A549 (cell line): ENCODE data around the gene KRTAP19-3. TPM values are rescaled to one million over a fixed set of nuclear protein-coding genes. Genes with fewer than 3 reads are reported as not detected.

ENCODE experiments used
- ATAC-seq, 2 experiments: fragments of 200-7000 bp in 1 of 2; fragments of >200 bp in 1 of 2; cut with Nextera tagmentation in 1 of 2; cut with Tn5 transposase in 1 of 2; 3 replicates each; pipeline versions ENCODE4 v1.8.0 to v1.9.1; 2018 to 2020; ENCODE audit warnings: mild to moderate bottlenecking in 1 of 2, moderate library complexity in 1 of 2
- CTCF ChIA-PET: fragments of 300-600 bp; sonication (Branson Sonifier 250); formaldehyde crosslinking; extraction: SDS; loops from one replicate; lab custom pipeline; 2021; ENCODE audit warnings: antibody characterized with exemption, inconsistent platforms; lab: Yijun Ruan, JAX
- POLR2A ChIA-PET: fragments of 350-600 bp; formaldehyde crosslinking; extraction: SDS; loops from one replicate; lab custom pipeline; 2021; ENCODE audit warnings: antibody characterized with exemption, inconsistent platforms; lab: Yijun Ruan, JAX
- DNase-seq, 2 experiments: peaks; one replicate each; pipeline versions ENCODE4 v3.0.0 to v3.0.0-alpha.2; 2011 to 2016; ENCODE audit warnings: low read depth in 1 of 2, low spot score in 1 of 2
- FAIRE-seq: peaks from 2 replicates; lab custom pipeline; 2011; peaks lifted over from hg19 to GRCh38; lab: Jason Lieb, UNC
- H3K27ac ChIP-seq, 2 experiments: fragments of >200 bp; sonication (Bioruptor Twin); formaldehyde crosslinking; 3 replicates each; pipeline ENCODE4 v1.5.1; 2016 to 2017
- H3K4me1 ChIP-seq: fragments of >200 bp; sonication (Bioruptor Twin); formaldehyde crosslinking; 3 replicates; pipeline ENCODE4 v1.6.1; 2016
- H3K4me2 ChIP-seq: fragments of >200 bp; sonication (Bioruptor Twin); formaldehyde crosslinking; 3 replicates; pipeline ENCODE4 v1.6.1; 2016
- H3K4me3 ChIP-seq: fragments of >200 bp; sonication (Bioruptor Twin); formaldehyde crosslinking; 3 replicates; pipeline ENCODE4 v1.5.1; 2016
- H3K9me3 ChIP-seq: fragments of >200 bp; sonication (Bioruptor Twin); formaldehyde crosslinking; 3 replicates; pipeline ENCODE4 v1.6.1; 2016
- CEBPB ChIP-seq, 2 experiments: fragments of >200 bp in 1 of 2; sonication (Bioruptor Twin) in 1 of 2; formaldehyde crosslinking in 1 of 2; IDR thresholded peaks; 2 replicates each; pipeline ENCODE4 v1.6.1; 2012 to 2016
- CHD2 ChIP-seq: fragments of 150-350 bp; IDR thresholded peaks from 2 replicates; pipeline ENCODE4 v1.6.1; 2014; ENCODE audit warnings: low read length; ENCODE audit not compliant: partially characterized antibody
- EHMT2 ChIP-seq: fragments of 200-600 bp; sonication (generic); IDR thresholded peaks from 2 replicates; pipeline ENCODE4 v1.6.1; 2016; ENCODE audit warnings: antibody characterized with exemption, low read depth, mild to moderate bottlenecking, moderate library complexity
- MAFK ChIP-seq: fragments of 450-650 bp; IDR thresholded peaks from 2 replicates; pipeline ENCODE4 v1.6.1; 2014; ENCODE audit not compliant: partially characterized antibody
- MYC ChIP-seq: IDR thresholded peaks from 2 replicates; pipeline ENCODE4 v1.6.1; 2012; ENCODE audit warnings: mild to moderate bottlenecking, inconsistent platforms, low read length, improper control_type of control experiment, borderline replicate concordance
- NR3C1 ChIP-seq: fragments of >200 bp; sonication (Bioruptor Twin); formaldehyde crosslinking; IDR thresholded peaks from 3 replicates; pipeline ENCODE4 v1.6.1; 2017
- POLR2A ChIP-seq: IDR thresholded peaks from 2 replicates; pipeline ENCODE4 v1.6.1; 2012; ENCODE audit warnings: mild to moderate bottlenecking, low read length
- POLR2AphosphoS2 ChIP-seq: conservative IDR thresholded peaks from 2 replicates; pipeline ENCODE4 v1.6.1; 2012; ENCODE audit warnings: low read length, improper control_type of control experiment, inconsistent platforms
- RARB ChIP-seq: fragments of 250-450 bp; sonication (Bioruptor Pico); IDR thresholded peaks from 2 replicates; pipeline ENCODE4 v1.8.0; 2021; ENCODE audit warnings: mild to moderate bottlenecking, moderate library complexity
- RFX5 ChIP-seq: fragments of 450-650 bp; IDR thresholded peaks from 2 replicates; pipeline ENCODE4 v1.7.1; 2014; ENCODE audit warnings: antibody characterized with exemption, mild to moderate bottlenecking, moderate library complexity
- TP53 ChIP-seq: fragments of 250-450 bp; sonication (Bioruptor Pico); IDR thresholded peaks from 2 replicates; pipeline ENCODE4 v1.5.0; 2021; ENCODE audit warnings: mild to moderate bottlenecking, moderate library complexity
- ZFP36 ChIP-seq: fragments of 450-650 bp; IDR thresholded peaks from 2 replicates; pipeline ENCODE4 v1.6.1; 2014; ENCODE audit warnings: borderline replicate concordance; ENCODE audit not compliant: partially characterized antibody
- ZSCAN20 ChIP-seq: fragments of 250-450 bp; sonication (Bioruptor Pico); IDR thresholded peaks from 2 replicates; pipeline ENCODE4 v1.8.0; 2022; ENCODE audit warnings: mild to moderate bottlenecking, moderate library complexity
- WGBS: methylation state at CpG from one replicate; pipeline ENCODE4 v1.1.6; 2017; ENCODE audit errors: missing lambda C conversion rate; 5-methylcytosine and 5-hydroxymethylcytosine counted together
- polyA plus RNA-seq, 4 experiments: library from polyadenylated mRNA; depleted of rRNA in 3 of 4; stranded (reverse); fragments of >200 nt; fragmentation: RNase III in 1 of 4; extraction: RNeasy Plus Mini Kit Qiagen cat#74134 plus additional on column Dnase treatment in 1 of 4; gene quantifications; 2 replicates in 3 of 4; 3 replicates in 1 of 4; pipeline ENCODE4 v1.2.3, GENCODE V29; 2011 to 2017
- TF ChIP-seq, protein P1 (sequence below): fragments of 250-450 bp; sonication (Bioruptor Pico); IDR thresholded peaks from 2 replicates; pipeline ENCODE4 v1.5.0; 2020; ENCODE audit warnings: low read depth, mild to moderate bottlenecking, moderate library complexity
- TF ChIP-seq, protein P2 (sequence below): fragments of 250-450 bp; sonication (Bioruptor Pico); IDR thresholded peaks from 2 replicates; pipeline ENCODE4 v1.5.0; 2021; ENCODE audit warnings: mild to moderate bottlenecking, moderate library complexity, borderline replicate concordance
- TF ChIP-seq, protein P3 (sequence below): IDR thresholded peaks from 2 replicates; pipeline ENCODE4 v1.6.1; 2012
- TF ChIP-seq, protein P4 (sequence below): fragments of >200 bp; sonication (Bioruptor Twin); formaldehyde crosslinking; IDR thresholded peaks from 3 replicates; pipeline ENCODE4 v1.5.1; 2016
- TF ChIP-seq, protein P5 (sequence below): fragments of >200 bp; sonication (Bioruptor Twin); formaldehyde crosslinking; IDR thresholded peaks from 3 replicates; pipeline ENCODE4 v1.6.1; 2016

Gene KRTAP19-3
- polyA plus RNA-seq, 2 of the 4 experiments (the other 2 are of a cell fraction), result not detected

DNA sequence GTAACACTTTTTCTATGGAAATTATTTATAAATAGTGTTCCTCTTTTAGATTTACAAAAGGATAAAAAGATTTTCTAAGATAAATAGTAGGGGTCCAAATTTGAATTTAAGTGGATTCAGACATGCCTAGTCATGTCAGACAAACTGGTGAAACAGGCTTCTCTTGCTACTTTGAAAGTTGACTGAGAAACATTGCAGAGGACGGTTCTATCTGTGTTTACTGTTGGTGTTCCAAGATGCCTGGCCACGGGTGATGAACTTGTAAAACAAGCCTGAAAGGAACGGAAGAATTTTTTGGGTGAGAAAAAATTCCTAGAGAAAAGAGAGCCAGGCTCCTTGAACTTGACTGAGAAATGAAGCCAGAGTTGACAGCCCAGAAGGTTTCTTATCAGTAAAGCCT lies 13.8 kb downstream of the KRTAP19-3 start:
- no peak overlapping the region for H3K4me3 ChIP-seq
- WGBS, result 0% methylated on average over 3 of the region's 3 CpGs
- no peak for DNase-seq
- no peak for FAIRE-seq
- no peak overlapping the region for H3K27ac ChIP-seq
- ChIA-PET CTCF (no interaction called here), POLR2A (no interaction called here)
- no peak overlapping the region for H3K4me2 ChIP-seq
- TF ChIP-seq CHD2 (no peak), EHMT2 (no peak), POLR2A (no peak), RFX5 (no peak), ZFP36 (no peak), POLR2AphosphoS2 (no peak), RARB (CRISPR knock-in tag) (no peak)
- TF ChIP-seq, protein P1, sequence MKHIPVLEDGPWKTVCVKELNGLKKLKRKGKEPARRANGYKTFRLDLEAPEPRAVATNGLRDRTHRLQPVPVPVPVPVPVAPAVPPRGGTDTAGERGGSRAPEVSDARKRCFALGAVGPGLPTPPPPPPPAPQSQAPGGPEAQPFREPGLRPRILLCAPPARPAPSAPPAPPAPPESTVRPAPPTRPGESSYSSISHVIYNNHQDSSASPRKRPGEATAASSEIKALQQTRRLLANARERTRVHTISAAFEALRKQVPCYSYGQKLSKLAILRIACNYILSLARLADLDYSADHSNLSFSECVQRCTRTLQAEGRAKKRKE (CRISPR knock-in tag), result no peak
- TF ChIP-seq, protein P2, sequence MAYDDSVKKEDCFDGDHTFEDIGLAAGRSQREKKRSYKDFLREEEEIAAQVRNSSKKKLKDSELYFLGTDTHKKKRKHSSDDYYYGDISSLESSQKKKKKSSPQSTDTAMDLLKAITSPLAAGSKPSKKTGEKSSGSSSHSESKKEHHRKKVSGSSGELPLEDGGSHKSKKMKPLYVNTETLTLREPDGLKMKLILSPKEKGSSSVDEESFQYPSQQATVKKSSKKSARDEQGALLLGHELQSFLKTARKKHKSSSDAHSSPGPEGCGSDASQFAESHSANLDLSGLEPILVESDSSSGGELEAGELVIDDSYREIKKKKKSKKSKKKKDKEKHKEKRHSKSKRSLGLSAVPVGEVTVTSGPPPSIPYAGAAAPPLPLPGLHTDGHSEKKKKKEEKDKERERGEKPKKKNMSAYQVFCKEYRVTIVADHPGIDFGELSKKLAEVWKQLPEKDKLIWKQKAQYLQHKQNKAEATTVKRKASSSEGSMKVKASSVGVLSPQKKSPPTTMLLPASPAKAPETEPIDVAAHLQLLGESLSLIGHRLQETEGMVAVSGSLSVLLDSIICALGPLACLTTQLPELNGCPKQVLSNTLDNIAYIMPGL (CRISPR knock-in tag), result no peak
- TF ChIP-seq, protein P3, sequence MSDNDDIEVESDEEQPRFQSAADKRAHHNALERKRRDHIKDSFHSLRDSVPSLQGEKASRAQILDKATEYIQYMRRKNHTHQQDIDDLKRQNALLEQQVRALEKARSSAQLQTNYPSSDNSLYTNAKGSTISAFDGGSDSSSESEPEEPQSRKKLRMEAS, result no peak
- ATAC-seq, result no peak
- no peaks in the 10 kb centered on the region for H3K9me3 ChIP-seq
- no peaks in the 10 kb centered on the region for H3K4me1 ChIP-seq

DNA sequence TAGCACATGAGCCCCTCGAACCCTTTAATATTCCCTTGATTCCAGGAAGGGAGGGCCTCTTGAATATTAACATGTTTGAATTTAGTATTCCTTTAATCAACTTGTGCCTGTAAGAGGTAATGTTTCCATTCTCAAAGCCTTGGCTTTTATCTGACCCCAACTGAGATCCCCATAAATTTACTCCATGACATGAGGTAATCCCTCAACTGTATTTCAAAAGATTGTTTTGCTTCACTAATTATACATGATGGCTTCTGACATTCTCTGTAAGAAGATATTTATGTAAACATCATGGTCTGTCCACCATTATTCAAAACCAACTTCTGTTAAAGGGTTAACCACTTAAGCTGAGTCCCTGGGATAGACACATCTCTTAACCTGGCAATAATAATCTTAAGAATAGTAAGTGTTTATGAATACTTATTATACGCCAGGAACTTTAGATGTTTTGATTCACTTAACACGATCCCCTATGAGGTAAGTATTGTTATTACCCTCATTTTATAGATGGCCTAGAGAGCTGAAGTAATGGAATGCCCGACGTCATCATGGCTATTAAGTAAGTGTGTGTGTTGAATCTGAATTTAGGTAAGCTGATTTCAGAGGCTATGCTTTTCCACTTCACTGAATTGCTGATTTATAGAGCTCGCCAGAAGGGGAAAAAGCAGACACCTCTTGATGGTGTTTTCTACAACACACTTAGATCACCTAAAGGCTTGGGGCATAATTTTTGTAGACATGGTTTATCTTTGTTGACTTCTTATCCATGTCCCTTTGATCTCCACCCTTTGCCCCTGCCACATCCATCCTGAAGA lies 22.7 kb downstream of the KRTAP19-3 start:
- no peak for ATAC-seq
- Histone ChIP-seq H3K9me3 (no peaks in the 10 kb centered on the region), H3K4me3 (no peak overlapping the region), H3K4me2 (no peak overlapping the region), H3K27ac (no peak overlapping the region), H3K4me1 (no peaks in the 10 kb centered on the region)
- FAIRE-seq, result no peak
- WGBS, result 0% methylated on average over 6 of the region's 6 CpGs
- TF ChIP-seq CEBPB (IDR thresholded peaks at IDR 0.05) (no peak), ZSCAN20 (no peak), MAFK (no peak), NR3C1 (no peak), MYC (no peak), TP53 (CRISPR knock-in tag) (no peak)
- TF ChIP-seq, protein P4, sequence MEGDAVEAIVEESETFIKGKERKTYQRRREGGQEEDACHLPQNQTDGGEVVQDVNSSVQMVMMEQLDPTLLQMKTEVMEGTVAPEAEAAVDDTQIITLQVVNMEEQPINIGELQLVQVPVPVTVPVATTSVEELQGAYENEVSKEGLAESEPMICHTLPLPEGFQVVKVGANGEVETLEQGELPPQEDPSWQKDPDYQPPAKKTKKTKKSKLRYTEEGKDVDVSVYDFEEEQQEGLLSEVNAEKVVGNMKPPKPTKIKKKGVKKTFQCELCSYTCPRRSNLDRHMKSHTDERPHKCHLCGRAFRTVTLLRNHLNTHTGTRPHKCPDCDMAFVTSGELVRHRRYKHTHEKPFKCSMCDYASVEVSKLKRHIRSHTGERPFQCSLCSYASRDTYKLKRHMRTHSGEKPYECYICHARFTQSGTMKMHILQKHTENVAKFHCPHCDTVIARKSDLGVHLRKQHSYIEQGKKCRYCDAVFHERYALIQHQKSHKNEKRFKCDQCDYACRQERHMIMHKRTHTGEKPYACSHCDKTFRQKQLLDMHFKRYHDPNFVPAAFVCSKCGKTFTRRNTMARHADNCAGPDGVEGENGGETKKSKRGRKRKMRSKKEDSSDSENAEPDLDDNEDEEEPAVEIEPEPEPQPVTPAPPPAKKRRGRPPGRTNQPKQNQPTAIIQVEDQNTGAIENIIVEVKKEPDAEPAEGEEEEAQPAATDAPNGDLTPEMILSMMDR, result no peak
- ChIA-PET POLR2A (no interaction called here), CTCF (no interaction called here)
- no peak for DNase-seq

DNA sequence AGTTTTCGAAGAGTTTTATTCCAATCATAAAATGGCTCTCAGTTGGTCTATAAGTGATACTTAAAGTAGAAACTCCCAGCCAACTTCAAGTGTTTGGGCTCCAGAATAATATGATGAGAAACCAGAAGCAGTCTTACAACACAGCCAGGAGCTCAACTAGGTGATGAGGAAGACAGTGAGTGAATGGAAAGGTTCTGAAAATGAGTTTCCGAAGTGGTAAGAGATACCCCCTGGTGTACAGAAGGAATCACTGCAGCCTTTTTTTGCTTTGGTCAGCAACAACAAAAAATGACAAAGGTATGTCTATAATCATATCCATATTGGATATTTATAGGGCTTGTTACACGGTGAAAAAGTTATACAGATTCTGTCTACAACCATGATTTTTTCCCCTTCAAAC lies 28.1 kb downstream of the KRTAP19-3 start:
- CTCF ChIA-PET, result interaction anchor here (1.5 kb wide), 1 partner anchor 16 kb away, joined by 3 read pairs; the partner anchor contains the start of gene KRTAP19-1
- H3K27ac ChIP-seq, result no peak overlapping the region
- WGBS, result 6% methylated on average over 3 of the region's 3 CpGs
- H3K4me1 ChIP-seq, result no peaks in the 10 kb centered on the region
- H3K9me3 ChIP-seq, result no peaks in the 10 kb centered on the region
- POLR2A ChIA-PET, result no interaction called here
- H3K4me2 ChIP-seq, result no peak overlapping the region
- peak in 1 of 2 experiments; percentile 1 for DNase-seq
- TF ChIP-seq MAFK, result peak; percentile 77
- TF ChIP-seq, protein P5, sequence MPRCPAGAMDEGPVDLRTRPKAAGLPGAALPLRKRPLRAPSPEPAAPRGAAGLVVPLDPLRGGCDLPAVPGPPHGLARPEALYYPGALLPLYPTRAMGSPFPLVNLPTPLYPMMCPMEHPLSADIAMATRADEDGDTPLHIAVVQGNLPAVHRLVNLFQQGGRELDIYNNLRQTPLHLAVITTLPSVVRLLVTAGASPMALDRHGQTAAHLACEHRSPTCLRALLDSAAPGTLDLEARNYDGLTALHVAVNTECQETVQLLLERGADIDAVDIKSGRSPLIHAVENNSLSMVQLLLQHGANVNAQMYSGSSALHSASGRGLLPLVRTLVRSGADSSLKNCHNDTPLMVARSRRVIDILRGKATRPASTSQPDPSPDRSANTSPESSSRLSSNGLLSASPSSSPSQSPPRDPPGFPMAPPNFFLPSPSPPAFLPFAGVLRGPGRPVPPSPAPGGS, result no peak
- no peak for FAIRE-seq
- H3K4me3 ChIP-seq, result no peak overlapping the region
- ATAC-seq, result no peak
